GM21619 (cell line): ENCODE measurements around the gene KDM5B.
"Not testable (repeated sequence)": the region's sequence is repeated elsewhere in the genome, so short reads cannot be mapped to it uniquely, and the experiment has no call there.

Experiments used
- ATAC-seq: cut with Tn5 transposase; IDR thresholded peaks from one replicate; pipeline ENCODE4 v1.9.1; 2021; ENCODE audit not compliant: unreplicated experiment

KDM5B gene

DNA sequence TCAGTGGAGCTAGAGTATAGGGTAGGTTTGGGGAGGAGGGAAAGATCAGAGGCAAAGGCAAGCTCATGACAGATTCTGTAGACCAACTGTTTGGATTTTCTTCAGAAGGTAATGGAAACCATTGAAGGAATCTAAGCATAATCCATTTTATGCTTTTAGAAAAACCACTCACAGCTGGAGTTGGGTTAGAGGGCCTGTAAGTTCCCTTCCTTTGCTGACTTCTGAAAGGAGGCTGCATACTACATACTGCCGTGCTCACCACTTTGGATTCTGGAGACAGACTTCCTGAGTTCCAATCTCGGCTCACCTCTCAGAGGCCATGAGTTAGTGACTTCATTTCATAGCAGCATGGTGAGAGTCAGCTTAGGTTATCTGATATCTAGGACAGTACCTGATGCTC, 91.6 kb downstream of the KDM5B start:
- no peak for ATAC-seq

DNA sequence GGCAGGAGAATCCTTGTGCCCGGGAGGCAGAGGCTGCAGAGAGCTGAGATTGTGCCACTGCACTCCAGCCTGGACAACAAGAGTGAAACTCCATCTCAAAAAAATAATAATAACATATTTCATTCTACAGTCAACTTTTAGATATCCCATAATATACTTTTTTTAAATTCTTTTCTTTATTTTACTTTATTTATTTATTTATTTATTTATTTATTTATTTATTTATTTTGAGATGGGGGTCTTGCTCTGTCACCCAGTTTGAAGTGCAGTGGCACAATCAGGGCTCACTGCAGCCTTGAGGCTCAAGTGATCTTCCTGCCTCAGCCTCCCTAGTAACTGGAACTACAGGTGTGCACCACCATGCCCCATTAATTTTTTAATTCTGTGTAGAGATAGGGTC, 94.0 kb downstream of the KDM5B start:
- not testable (repeated sequence) for ATAC-seq

DNA sequence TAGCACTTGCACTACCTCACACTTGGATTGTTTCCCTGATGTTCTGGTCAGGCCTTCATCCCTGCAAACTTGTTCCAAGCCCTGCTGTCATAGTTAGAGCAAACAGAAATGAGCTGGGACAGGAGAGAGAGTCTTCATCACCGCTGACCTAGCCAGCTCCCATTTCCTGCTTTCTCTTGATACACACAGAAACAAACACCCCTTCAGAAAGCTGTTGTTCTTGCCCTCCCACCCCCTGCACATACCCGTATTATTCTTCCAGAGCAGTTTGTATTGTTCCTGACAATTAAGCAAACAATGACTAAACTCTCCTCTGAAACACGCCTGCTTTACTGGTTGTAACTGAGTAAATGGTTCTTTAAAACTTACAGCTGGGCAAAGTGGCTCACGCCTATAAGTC, 95.1 kb downstream of the KDM5B start:
- ATAC-seq: no peak

DNA sequence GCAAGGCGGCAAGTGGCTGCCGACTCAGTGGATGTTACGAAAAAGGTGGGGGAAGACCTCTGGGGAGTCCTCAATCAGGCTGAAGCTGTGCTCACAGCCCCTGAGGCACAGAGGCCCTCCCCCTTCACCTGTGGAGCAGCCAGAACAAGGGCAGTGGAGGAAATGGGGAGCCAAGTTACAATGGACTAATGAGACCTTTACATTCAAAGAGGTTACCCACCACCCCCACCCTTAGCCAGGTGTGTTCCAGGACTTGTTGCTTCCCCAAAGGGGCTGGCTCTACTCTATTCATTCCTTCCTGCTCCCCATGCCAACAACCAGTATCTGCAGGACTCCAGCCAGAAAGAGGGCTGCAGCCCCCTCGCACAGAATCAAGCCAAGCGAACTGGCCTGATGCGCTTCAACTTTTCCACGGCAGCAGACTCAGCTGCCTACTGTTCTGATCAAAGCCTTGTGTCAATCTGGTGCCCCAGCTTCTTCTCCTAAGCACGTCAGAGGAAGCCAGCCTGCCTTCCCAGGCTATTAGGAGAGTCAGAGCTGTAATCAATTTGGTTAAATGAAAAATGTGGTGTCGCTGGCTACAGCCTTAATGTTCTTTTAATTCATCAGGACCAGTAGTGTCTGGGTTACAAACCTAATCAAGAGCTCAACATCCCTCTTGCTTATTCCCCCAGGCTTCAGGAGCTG, 96.1 kb downstream of the KDM5B start:
- no peak for ATAC-seq

DNA sequence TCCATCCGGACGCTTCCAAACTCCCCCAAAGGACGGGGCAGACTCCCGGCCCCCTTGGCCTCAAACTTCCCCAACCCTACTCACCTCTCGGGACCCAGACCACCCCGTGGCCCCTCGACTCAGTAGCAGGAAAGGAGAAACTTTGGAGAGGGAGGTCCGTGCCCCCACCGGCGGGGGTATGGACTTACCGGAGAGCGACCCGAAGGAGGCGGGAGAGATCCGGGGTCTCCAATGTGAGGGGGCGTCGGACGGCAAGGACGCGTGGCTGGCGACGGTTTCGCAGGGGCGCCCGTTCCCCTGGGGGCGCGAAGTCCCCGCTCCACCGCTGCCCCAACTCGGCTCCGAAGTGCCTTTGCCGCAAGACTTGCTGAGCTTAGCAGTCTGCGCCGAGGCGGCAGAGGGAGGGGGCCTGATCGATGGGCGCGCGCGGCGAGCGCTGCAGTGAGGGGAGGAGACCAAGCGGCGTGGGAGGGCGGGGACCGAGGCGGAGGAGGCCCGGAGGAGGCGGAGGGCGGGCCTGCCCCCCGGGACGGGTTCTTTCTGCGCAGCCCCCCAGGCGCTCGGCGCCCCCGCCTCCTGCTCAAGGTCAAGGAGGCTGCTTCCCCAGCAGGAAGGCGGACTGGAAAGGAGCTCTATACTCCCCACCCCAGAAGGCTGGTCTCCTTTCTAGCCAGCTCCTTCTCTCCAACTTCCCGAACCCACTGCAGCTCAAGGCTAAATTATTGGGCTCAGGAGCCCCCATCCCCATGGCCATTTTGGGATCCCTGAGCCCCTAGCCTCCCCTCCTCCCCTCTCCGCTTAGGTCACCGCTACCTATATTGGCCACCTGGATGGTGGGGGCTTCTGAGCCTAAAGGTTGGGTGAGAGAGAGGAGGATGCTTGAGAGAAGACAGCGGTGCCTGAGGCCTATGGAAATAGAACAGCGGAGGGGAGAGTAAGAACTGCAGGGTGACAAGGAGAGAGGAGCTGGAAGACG, 97.9 kb downstream of the KDM5B start, which contains the start of gene SYT2:
Gene SYT2, minus strand, starts transcription at position 385 of the 976 bp plus-strand sequence. CDS start 104,682 bp downstream, outside the sequence.
- ATAC-seq: no peak

DNA sequence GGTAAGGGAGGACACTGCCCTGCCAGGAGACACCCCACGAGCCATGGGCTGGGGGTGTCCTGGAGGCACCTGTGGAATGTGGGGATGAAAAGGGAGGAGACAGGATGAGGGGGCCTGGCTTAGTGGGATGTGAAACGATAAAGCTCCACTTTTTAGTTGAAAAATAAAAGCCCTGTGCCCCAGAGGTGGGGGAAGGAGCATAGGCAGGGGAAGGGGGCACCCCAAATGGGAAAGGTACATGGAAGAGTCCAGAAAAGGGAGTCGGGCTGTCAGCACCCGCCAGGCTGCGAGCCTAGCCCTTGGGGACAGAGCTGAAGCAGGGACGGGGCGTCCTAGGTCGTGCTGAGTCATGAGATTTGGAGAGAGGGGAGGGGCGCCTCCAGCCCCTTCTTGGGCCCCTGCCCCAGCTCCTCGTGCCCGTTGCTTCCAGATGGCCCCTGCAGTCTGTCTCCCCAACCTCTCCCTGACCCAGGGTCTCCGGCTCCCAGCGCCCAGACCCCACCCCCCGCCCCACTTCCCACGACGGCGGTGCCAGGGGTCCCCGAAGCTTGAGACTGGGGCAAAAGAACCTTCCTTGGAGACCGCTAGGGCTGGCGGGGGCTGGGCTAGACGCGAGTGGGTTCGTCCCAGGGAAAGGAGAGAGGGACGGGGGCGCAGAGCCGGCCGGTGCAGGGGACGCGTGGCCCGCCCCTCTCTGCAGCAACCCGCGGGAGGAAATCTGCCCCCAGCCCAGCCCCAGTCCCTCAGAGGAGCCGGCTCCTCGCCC, 98.8 kb downstream of the KDM5B start:
- no peak for ATAC-seq

DNA sequence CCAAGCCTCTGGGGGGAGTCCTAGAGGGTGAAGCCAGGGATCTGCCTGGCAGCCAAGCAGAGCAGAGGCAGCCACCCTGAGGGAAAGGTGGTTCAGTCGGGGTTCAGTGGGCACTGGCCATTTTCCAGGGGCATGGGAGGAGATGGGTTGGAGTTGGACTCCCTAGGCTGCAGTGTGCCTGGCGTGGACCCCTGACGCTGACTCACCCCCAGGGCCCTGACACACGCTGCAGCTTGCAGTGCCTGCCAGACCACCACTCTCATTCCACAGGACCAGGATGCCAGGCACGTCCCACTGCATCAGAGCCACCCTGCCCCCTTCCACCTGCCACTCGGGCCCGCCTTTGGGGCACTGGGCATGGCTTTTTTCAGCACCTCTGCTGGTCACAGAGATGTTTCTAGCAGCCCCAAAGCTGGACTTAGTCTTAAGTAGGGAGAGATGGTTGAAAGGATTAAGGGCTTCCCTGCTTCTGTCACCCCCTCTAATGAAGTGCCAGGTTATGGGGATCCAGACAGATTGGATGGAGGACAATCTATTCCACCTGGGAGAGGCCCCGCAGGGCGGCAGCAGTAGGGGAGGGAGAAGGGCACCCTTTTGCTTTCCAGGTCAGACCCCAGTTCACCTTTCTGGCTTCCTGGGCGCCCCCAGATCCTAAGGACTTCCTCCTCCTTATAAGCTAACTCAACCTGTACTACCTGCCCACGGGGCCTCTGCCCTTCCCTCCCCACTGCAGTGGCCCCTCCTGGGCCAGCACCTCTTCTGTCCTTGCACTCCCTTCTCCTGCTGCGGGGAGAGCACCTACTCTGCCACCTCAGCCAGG, 99.6 kb downstream of the KDM5B start:
- ATAC-seq: no peak

DNA sequence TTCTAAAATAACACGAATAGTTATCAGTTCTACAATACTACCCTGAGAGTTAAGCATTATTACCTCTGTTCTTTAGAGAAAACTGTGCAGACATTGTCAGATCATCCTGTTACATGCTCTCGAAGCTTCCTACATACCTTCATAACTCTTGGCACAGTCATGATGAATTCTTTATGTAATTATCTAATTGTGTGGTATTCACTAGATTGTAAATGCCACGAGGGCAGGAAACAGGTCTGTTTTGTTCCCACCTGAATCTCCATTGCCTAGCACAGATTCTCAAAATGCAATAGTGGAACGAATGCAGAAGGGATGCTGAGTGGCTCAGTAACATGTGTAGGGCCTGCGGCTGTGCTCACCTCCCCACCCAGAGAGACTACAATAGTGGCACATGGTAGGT, 101.4 kb downstream of the KDM5B start:
- ATAC-seq: no peak

DNA sequence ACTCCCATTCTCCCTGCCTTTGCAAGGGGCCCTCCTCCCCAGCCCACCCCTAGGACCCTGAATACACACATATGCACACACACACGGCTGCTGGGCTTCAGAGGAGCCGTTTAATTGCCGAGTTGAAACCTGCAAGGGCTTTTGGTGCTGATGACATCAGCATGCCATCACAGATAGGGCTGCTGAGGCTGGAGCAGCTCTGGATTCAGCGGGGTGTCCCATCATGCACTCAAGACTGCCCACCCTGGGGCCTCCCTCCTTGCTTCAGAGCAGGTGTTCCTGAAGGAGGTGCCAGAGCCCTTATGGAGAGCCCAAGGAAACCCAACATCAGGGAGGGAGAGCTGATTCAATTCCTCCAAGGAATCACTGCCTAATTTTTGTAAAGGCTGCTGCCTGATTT, 103.6 kb downstream of the KDM5B start:
- ATAC-seq: no peak

DNA sequence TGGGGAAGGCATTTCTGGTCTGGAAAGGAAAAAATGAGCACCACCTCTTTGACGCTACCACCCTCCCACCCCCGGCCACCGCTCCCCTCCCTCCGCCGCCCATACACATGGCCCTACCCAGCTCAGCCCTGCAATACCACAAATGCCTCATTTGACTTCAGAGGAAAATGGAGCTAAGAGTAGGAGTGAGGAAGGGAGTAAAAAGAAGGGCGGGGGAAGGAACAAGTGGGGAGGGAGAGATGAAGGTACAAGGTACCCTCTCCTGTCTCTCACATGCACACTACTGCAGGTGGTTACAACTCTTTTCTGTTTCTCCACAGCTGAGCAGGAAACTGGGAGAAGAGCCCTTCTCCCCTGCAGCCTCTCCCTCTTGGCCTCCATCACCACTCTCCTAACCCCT, 105.0 kb downstream of the KDM5B start:
- ATAC-seq: no peak

DNA sequence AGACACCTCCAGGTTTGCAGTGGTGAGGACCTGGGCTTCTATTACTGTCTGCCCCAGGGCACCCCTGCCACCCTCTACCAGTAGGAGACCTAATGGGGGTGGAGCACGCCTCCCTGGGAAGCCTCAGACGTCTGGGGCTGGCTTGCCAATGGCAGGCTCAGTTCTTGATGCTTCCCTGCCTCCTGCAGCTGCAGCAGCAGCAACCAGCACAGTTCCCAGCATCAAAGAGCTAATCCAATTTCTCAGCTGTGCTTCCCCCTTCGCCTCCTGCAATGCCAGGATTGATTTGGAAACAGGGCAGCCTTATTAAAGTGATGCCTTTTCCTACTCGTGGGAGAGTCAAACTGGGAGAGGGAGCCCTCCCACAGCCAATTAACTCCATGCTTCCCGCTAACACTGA, 106.1 kb downstream of the KDM5B start:
- no peak for ATAC-seq

DNA sequence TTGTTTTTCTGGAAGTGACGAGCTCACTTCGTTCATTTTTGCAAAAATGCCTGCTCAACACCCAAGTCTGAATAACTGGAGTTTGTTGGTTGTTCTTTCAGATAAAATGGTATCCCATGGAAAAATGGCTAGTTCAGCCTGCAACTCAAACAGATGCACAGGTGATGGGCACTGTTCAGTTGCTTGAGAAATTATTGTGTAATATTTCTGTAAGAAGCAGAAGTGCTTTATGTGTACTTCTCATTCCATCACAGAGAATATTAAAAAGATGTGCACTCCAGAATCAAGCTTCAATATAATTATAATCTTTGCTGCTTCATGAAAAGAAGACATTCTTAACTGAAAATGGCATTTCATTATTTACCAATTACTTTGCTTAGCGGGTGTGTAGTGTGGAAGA, 107.0 kb downstream of the KDM5B start:
- no peak for ATAC-seq

DNA sequence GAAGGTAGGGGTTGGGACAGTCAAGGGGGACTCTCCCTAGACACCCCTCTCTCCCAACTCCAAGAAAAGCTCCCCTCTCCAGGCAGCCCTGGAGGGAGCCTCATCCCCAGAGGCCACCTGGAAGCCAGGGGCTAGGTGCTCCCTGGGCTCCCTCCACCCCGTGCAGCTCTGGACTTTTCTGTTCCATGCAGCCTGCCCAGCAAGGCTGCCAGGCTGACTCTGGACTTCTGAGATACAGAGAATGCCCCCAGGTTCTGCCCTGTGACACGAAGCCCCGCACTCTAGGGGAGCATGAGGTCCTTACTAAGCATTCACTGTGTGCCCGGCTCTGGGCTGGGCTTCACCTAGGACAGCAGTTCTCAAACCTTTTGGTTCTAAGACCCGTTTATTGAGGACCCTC, 108.2 kb downstream of the KDM5B start:
- no peak for ATAC-seq

DNA sequence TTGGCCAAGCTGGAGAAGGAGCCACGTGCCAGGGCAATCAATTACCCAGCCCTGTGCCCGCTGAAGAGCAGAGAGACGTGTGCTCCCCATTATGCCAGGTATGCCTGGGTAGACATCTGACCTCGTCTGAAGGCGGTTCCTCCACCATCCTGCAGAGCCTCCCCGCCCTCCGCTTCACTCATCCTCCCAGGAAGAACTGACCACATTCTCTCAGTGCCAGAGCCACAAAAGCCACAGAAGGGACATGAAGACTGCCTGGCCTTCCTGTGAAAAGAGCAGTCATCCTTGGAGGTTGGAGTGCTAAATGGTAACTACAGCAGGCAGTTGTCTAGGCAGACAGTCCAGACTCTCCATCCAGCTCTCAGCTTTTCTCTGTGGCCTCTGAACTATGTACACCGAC, 109.9 kb downstream of the KDM5B start:
- ATAC-seq: no peak

DNA sequence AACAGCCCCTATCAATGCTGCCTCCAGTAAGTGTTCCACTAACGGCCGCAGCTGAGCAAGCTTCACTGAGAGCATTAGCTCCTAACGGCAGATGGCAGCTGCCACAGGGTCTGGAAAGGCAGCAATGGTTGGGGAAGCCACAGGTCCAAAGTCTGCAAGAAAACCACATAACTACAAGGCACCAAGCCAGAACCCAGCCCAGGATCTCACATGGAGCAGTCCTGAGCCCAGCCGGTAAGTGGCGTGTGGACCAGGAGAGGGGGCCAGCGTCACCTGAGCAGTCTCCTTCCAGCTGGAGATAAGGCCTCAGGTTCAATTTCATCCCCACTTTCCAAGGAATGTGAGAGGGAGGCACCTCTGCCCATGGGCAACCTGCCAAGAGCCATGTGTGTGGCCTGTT, 111.2 kb downstream of the KDM5B start:
- no peak for ATAC-seq

DNA sequence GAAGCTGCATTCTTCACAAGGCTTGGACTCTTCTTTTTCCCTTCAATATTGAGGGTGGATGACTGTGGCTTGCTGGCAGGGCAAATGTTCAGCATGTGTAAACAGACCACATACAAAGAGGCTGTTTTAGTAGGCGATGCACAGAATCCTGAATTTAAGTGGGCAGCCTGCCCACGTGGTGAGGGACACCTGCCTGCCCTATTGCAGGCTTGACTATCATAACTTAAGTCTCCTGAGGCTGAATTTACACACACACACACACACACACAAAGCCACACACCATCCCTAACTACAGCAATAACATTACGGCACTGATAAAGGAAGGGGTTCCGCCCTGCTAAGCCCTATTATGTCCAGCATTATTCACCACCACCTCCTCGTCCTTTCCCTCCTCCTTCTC, 113.9 kb downstream of the KDM5B start:
- ATAC-seq: no peak

DNA sequence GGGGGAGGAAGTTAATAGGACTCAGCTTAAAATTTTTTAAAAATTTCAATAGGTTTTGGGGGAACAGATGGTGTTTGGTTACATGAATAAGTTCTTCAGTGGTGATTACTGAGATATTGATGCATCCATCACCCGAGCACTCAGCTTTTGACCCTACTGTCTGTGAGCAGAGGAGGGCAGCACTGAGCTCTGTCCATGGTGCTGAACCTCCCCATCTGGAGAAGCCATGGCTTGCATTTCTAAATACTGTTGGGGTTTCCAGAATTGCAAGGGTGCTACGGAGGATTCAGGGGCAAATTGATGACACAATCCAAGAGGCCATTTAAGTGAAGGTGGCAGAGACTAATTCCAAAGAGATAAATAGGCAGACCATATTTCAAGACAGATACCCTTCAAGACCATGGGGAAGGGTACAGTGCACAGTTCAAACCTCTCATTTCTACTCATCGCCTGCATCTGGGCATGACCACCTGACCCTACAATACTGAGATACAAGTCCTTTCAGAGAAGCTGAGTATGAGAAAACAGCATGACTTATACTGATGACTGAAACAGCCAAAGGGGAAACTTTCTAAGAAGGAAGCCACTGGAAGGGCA, 115.2 kb downstream of the KDM5B start:
- ATAC-seq: no peak

DNA sequence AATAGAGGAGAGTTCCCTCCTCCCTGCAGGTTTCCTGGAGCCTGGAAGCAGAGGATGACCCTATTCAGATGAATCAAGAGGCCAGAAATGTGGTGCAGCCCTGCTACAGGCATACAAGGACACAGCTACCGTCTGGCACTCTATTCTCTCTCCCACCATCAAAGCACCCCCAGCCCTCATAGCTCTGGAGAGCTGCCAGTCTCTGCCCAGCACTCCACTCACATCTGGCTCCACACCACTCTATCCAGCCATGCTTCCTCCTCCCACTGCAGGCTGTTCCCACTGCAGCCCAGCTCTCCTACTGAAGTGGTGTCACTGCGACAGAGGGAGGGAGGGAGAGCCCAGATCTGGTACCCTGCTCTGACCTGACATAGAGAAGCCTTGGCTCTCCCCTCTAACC, 116.4 kb downstream of the KDM5B start:
- no peak for ATAC-seq

DNA sequence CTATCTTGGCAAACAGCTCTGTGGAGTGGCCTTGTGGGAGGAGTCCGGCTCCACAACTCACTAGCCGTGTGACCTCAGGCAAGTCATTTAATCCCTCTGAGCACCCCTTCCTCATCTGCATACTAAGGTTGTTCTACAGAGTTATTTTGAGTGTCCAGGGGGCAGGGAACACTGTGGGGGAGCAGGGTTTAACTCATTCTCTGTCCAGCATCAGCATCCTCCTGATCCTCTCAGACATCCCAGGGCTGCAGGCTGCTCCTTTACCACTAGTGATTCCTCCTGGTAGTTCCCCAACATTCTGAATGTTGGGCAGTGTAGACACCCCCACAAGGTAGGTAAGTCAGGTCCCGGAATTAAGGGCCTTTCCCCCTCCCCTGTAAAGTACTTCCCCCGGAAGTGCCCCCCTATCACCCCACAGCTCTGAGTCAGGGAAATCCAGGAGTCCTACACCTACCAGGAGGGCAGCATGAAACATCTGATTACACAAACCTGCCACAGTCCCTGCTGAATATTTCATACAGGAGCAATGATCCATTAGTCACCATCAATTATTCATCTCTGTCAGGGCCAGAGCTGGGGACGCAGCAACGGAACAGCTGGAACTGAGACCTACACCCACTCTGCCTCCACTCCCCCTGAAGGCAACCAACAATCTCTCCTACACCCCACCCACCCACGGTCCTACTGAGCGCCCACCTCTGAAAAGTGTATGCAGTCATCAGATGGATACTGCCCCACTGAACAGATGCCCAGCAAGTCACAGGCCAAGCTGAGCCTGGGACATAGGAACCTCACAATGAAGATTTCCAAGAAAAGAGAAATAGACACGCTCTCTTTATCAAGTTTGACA, 118.5 kb downstream of the KDM5B start:
- ATAC-seq: no peak
